Measurements from ENCODE around the gene C2CD3. TPM values are rescaled to one million over a fixed set of nuclear protein-coding genes. Genes with fewer than 3 reads are reported as not detected.

C2CD3 gene
- total RNA-seq, 2 donors from 2014 or later, result 19.9 to 25.7 TPM

DNA sequence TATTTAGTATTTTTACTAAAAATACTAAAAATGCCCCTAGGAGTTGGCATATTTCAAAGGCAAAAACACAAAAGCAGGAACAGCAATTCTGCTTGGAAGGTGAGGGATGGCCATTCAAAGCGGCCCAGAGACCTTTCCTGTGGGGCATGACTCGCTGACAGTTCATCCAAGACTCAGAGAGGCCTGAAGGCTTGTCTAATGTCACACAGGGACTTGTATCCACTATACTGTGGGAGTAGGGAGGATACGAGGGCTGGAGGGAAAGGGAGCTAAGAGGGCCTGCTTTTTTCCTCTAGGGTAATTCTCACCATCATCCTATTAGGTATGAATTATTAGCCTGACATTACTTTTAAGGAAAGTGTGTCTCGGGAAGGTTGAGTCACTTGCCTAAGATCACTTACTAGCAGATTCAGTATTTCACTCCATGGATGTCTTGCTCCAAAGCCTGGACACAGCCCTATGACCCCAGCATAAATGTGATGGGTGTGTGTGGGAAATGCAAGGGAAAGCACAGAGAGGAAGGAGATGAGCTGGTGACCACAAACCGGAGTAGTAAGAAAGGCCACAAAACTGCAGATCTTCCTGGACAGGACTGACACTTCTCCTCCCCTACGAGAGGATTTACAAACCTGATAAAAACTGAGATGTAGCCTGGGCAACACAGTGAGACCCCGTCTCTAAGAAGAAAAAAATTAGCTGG lies 145.2 kb downstream of the C2CD3 start:
- TF ChIP-seq, protein P1, sequence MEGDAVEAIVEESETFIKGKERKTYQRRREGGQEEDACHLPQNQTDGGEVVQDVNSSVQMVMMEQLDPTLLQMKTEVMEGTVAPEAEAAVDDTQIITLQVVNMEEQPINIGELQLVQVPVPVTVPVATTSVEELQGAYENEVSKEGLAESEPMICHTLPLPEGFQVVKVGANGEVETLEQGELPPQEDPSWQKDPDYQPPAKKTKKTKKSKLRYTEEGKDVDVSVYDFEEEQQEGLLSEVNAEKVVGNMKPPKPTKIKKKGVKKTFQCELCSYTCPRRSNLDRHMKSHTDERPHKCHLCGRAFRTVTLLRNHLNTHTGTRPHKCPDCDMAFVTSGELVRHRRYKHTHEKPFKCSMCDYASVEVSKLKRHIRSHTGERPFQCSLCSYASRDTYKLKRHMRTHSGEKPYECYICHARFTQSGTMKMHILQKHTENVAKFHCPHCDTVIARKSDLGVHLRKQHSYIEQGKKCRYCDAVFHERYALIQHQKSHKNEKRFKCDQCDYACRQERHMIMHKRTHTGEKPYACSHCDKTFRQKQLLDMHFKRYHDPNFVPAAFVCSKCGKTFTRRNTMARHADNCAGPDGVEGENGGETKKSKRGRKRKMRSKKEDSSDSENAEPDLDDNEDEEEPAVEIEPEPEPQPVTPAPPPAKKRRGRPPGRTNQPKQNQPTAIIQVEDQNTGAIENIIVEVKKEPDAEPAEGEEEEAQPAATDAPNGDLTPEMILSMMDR (IDR thresholded peaks at IDR 0.05), result no peak
- Histone ChIP-seq H3K4me3 (no peak overlapping the region), H3K9ac (ENCODE audit: low read depth in 2 of 2, low read length in 2 of 2) (no peak overlapping the region), H3K9me3 (no peaks in the 10 kb centered on the region), H3K27ac (no peak overlapping the region), H3K36me3 (no peaks in the 10 kb centered on the region), H3K27me3 (no peaks in the 10 kb centered on the region), H3K4me1 (no peaks in the 10 kb centered on the region)
- intact Hi-C loops (cut with DNase I), result no loop called here
- DNase-seq, result no peak

DNA sequence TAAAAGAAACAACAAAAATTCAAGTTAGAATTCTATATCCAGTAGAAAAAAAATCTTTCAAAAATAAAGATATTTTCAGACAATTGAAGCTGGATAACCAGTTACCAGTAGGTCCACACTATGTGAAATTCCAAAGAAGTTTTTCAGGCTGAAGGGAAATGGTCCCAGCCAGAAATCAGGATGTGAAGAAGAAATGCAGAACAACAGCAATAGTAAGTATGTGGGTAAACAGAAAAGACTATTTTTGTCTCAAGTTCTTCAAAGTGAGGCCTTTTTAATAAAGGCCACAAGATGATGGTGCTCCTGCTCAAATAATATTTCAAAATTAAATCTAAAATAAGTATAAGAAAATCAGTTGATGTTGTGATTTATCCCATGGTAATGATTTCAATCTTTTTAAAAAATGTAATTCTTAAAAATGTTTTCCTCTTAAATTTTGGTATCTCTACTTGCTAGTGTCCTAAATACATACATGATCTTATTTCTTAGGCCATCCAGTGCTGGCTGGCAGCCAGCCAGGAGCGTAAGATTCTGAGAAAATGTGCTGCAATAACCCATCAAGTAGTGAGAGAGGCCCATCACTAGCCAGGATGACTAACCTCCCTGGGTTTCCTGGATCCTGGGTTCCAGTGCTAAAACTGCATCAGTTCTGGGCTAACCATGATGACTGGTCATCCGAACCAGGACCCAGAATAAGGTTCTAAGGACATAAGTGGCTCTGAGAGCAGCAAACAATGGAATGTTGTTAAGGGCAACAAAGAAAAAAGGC lies 146.4 kb downstream of the C2CD3 start:
- intact Hi-C loops (cut with DNase I), result no loop called here
- H3K4me1 ChIP-seq, result no peaks in the 10 kb centered on the region
- no peak overlapping the region for H3K9ac ChIP-seq (ENCODE audit: low read depth in 2 of 2, low read length in 2 of 2)
- H3K27ac ChIP-seq, result no peak overlapping the region
- no peaks in the 10 kb centered on the region for H3K36me3 ChIP-seq
- peak; percentile 31 for DNase-seq
- H3K27me3 ChIP-seq, result no peaks in the 10 kb centered on the region
- H3K9me3 ChIP-seq, result no peaks in the 10 kb centered on the region
- no peak overlapping the region for H3K4me3 ChIP-seq
- TF ChIP-seq, protein P1 (IDR thresholded peaks at IDR 0.05), result no peak

DNA sequence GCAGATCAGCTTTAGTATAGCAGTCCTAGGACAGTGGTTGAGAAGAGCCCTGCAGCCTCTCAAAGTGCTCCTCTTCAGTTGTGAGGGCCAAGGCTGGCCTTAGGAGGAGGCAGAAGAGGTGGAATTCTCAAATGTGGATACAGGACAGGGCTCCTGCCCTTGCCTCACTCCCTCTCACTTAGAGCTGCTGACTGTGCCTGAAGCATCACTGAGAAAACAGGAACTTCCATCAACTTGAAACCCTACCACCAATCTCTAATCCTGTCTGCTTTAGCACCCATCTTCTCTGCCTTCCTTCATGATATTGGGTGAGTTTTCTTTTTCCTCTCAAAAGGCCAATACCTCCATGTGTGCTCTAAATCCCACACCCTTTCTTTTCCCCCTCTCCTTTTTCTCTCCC lies 147.5 kb downstream of the C2CD3 start:
- TF ChIP-seq, protein P1 (IDR thresholded peaks at IDR 0.05), result no peak
- DNase-seq, result no peak
- Histone ChIP-seq H3K4me3 (no peak overlapping the region), H3K4me1 (peaks cover 7% of the 10 kb centered on the region), H3K27ac (peak overlapping the region; percentile 5), H3K9me3 (no peaks in the 10 kb centered on the region), H3K27me3 (no peaks in the 10 kb centered on the region), H3K36me3 (no peaks in the 10 kb centered on the region), H3K9ac (ENCODE audit: low read depth in 2 of 2, low read length in 2 of 2) (no peak overlapping the region)
- intact Hi-C loops (cut with DNase I), result no loop called here

DNA sequence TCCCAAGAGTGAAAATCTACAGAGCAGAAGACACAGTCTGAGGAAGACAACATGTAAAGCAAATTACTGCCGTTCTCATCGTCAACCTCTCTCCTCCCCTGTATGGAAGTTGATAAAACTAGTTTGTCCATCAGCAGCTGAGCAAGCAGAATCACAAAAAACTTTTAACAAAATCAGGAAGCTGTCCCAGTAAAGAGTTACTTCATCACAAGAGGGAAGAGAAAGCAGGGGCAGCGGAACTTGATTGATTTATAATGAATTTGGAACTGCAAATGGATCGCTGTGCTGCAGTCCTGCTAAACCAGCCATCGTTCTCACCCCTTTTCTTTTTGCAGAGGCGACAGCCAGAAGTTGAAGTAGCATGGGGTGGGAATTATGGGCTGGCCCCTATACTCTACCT lies 148.3 kb downstream of the C2CD3 start:
- peak overlapping the region; percentile 5 for H3K27ac ChIP-seq
- H3K4me1 ChIP-seq, result peaks cover 7% of the 10 kb centered on the region
- no peak overlapping the region for H3K9ac ChIP-seq (ENCODE audit: low read depth in 2 of 2, low read length in 2 of 2)
- H3K4me3 ChIP-seq, result no peak overlapping the region
- intact Hi-C loops (cut with DNase I), result no loop called here
- H3K27me3 ChIP-seq, result no peaks in the 10 kb centered on the region
- no peaks in the 10 kb centered on the region for H3K9me3 ChIP-seq
- H3K36me3 ChIP-seq, result no peaks in the 10 kb centered on the region
- TF ChIP-seq, protein P1 (IDR thresholded peaks at IDR 0.05), result no peak
- DNase-seq, result no peak

DNA sequence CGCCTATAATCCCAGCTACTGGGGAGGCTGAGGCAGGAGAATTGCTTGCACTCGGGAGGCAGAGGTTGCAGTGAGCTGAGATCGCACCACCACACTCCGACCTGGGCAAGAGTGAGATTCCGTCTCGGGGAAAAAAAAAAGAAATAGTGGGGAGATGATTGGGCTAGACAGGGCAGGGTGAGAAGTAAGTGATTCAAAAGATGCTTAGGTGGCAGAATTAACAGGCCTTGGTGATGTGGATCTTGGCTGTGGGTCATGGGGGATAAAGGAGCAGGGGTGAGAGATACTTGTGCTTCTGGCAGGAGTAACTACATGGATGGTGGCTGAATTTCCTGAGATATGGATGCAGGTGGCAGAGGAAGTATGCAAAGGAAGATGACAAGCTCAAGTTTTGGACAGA lies 148.8 kb downstream of the C2CD3 start:
- TF ChIP-seq, protein P1 (IDR thresholded peaks at IDR 0.05), result no peak
- H3K9me3 ChIP-seq, result no peaks in the 10 kb centered on the region
- no peaks in the 10 kb centered on the region for H3K27me3 ChIP-seq
- no peak for DNase-seq
- intact Hi-C loops (cut with DNase I), result no loop called here
- no peak overlapping the region for H3K4me3 ChIP-seq
- H3K4me1 ChIP-seq, result peaks cover 7% of the 10 kb centered on the region
- H3K9ac ChIP-seq (ENCODE audit: low read depth in 2 of 2, low read length in 2 of 2), result no peak overlapping the region
- H3K36me3 ChIP-seq, result no peaks in the 10 kb centered on the region
- H3K27ac ChIP-seq, result no peak overlapping the region

All from colonic mucosa (tissue), 4 donors.